ENCODE results near the gene ARIH2.

The ARIH2 gene

GRCh38 chr3:48919215-48920138 lies 835 bp downstream of the ARIH2 start:
- Histone ChIP-seq H3K9me3 (no peaks in the 10 kb centered on the region), H3K27me3 (no peaks in the 10 kb centered on the region), H3K36me3 (peaks cover 9 to 26% (median 10%) of the 10 kb centered on the region in 3 donors), H3K27ac (peak overlapping the region; percentile 92 to 96), H3K4me1 (peaks cover 0 to 30% (median 22%) of the 10 kb centered on the region in 4 donors), H3K4me3 (peak overlapping the region; percentile 79 to 90)
- intact Hi-C loops (cut with DNase I; ENCODE audit: low total_unique reads): loop anchor here (2.0 kb wide), 1 partner anchor 73 kb away; the partner anchor contains the start of gene PRKAR2A
- TF ChIP-seq CTCF (IDR thresholded peaks at IDR 0.05): no peak
- DNase-seq: peak in 1 of 2 donors; percentile 31

GRCh38 chr3:48926425-48927392 lies 8.1 kb downstream of the ARIH2 start:
- intact Hi-C loops (cut with DNase I; ENCODE audit: low total_unique reads): no loop called here
- H3K9me3 ChIP-seq: no peaks in the 10 kb centered on the region
- H3K27me3 ChIP-seq: no peaks in the 10 kb centered on the region
- DNase-seq: no peak
- no peak overlapping the region for H3K27ac ChIP-seq
- peaks cover 0 to 57% (median 33%) of the 10 kb centered on the region in 4 donors for H3K4me1 ChIP-seq
- TF ChIP-seq CTCF (IDR thresholded peaks at IDR 0.05): no peak
- peaks cover 36 to 71% (median 49%) of the 10 kb centered on the region in 3 donors for H3K36me3 ChIP-seq
- H3K4me3 ChIP-seq: no peak overlapping the region

- no peaks in the 10 kb centered on the region for H3K27me3 ChIP-seq
- intact Hi-C loops (cut with DNase I; ENCODE audit: low total_unique reads): no loop called here
- TF ChIP-seq CTCF (IDR thresholded peaks at IDR 0.05): no peak
- H3K4me3 ChIP-seq: no peak overlapping the region
- H3K27ac ChIP-seq: no peak overlapping the region
- peaks cover 36 to 66% (median 49%) of the 10 kb centered on the region in 3 donors for H3K36me3 ChIP-seq
- H3K4me1 ChIP-seq: peaks cover 0 to 52% (median 36%) of the 10 kb centered on the region in 4 donors
- DNase-seq: no peak
- H3K9me3 ChIP-seq: no peaks in the 10 kb centered on the region
Observed at GRCh38 chr3:48927928-48928327, 9.3 kb downstream of the ARIH2 start.

- Histone ChIP-seq H3K27me3 (no peaks in the 10 kb centered on the region), H3K36me3 (peaks cover 38 to 70% (median 49%) of the 10 kb centered on the region in 3 donors), H3K4me3 (no peak overlapping the region), H3K27ac (no peak overlapping the region), H3K9me3 (no peaks in the 10 kb centered on the region), H3K4me1 (peaks cover 0 to 52% (median 36%) of the 10 kb centered on the region in 4 donors)
- no peak for TF ChIP-seq CTCF (IDR thresholded peaks at IDR 0.05)
- no peak for DNase-seq
- intact Hi-C loops (cut with DNase I; ENCODE audit: low total_unique reads): no loop called here
Observed at GRCh38 chr3:48928679-48929078, 10.0 kb downstream of the ARIH2 start.

GRCh38 chr3:48929358-48930035 lies 10.9 kb downstream of the ARIH2 start:
- Histone ChIP-seq H3K36me3 (peaks cover 38 to 65% (median 46%) of the 10 kb centered on the region in 3 donors), H3K27me3 (no peaks in the 10 kb centered on the region), H3K4me3 (no peak overlapping the region), H3K27ac (no peak overlapping the region), H3K4me1 (peaks cover 0 to 52% (median 36%) of the 10 kb centered on the region in 4 donors), H3K9me3 (no peaks in the 10 kb centered on the region)
- no peak for DNase-seq
- intact Hi-C loops (cut with DNase I; ENCODE audit: low total_unique reads): no loop called here
- no peak for TF ChIP-seq CTCF (IDR thresholded peaks at IDR 0.05)

Data from tibial artery (tissue), 4 donors.